Activated T-helper 1 cell treated with anti-CD3 and anti-CD28 coated beads, Interleukin-12 subunit alpha, Interleukin-12 subunit beta, Interleukin-2, Interleukin-4 antibody, amounts not matched to agents 30 ng/mL and 10 ng/mL and 1 ng/mL, durations not matched to agents 14 hours and 24 hours and 36 hours (primary cell): ENCODE measurements around the gene CACNA1H. TPM values are rescaled to one million over a fixed set of nuclear protein-coding genes. Genes with fewer than 3 reads are reported as not detected.
"Not testable (repeated sequence)": the region's sequence is repeated elsewhere in the genome, so short reads cannot be mapped to it uniquely, and the experiment has no call there.

ENCODE experiments used
- DNase-seq: peaks from one replicate; pipeline ENCODE4 v3.0.0; 2021; ENCODE audit warnings: low spot score
- H3K27ac Mint-ChIP-seq: one replicate; pipeline ENCODE4 v1.8.0; 2021; ENCODE audit warnings: mild to moderate bottlenecking, mixed read lengths
- H3K27me3 Mint-ChIP-seq: one replicate; pipeline ENCODE4 v1.8.0; 2022; ENCODE audit warnings: mild to moderate bottlenecking, moderate library complexity, mixed read lengths; ENCODE audit not compliant: insufficient read depth
- H3K36me3 Mint-ChIP-seq: one replicate; pipeline ENCODE4 v1.8.0; 2021; ENCODE audit warnings: low read depth, mixed read lengths
- H3K4me1 Mint-ChIP-seq: one replicate; pipeline ENCODE4 v1.8.0; 2021; ENCODE audit warnings: low read depth, mixed read lengths
- H3K4me3 Mint-ChIP-seq: one replicate; pipeline ENCODE4 v1.8.0; 2021; ENCODE audit warnings: mild to moderate bottlenecking, moderate library complexity, mixed read lengths
- H3K9me3 Mint-ChIP-seq: one replicate; pipeline ENCODE4 v1.8.0; 2021; ENCODE audit warnings: mixed read lengths
- intact Hi-C: fragments of 100-400 bp; cut with micrococcal nuclease; formaldehyde crosslinking; loops from one replicate; pipeline ENCODE4 v1.15.1; 2024
- total RNA-seq: library from RNA; stranded (reverse); gene quantifications from 2 replicates; pipeline ENCODE4 v1.2.3, GENCODE V29; 2022

Gene CACNA1H
- total RNA-seq, 1 donor from 2014 or later, result 0.18 TPM

GRCh38 chr16:1243363-1243762 lies 90.5 kb downstream of the CACNA1H start:
- H3K36me3 Mint-ChIP-seq, H3K27ac Mint-ChIP-seq, intact Hi-C loops, H3K4me3 Mint-ChIP-seq, H3K27me3 Mint-ChIP-seq, H3K9me3 Mint-ChIP-seq, H3K4me1 Mint-ChIP-seq, DNase-seq: not testable (repeated sequence)

DNA sequence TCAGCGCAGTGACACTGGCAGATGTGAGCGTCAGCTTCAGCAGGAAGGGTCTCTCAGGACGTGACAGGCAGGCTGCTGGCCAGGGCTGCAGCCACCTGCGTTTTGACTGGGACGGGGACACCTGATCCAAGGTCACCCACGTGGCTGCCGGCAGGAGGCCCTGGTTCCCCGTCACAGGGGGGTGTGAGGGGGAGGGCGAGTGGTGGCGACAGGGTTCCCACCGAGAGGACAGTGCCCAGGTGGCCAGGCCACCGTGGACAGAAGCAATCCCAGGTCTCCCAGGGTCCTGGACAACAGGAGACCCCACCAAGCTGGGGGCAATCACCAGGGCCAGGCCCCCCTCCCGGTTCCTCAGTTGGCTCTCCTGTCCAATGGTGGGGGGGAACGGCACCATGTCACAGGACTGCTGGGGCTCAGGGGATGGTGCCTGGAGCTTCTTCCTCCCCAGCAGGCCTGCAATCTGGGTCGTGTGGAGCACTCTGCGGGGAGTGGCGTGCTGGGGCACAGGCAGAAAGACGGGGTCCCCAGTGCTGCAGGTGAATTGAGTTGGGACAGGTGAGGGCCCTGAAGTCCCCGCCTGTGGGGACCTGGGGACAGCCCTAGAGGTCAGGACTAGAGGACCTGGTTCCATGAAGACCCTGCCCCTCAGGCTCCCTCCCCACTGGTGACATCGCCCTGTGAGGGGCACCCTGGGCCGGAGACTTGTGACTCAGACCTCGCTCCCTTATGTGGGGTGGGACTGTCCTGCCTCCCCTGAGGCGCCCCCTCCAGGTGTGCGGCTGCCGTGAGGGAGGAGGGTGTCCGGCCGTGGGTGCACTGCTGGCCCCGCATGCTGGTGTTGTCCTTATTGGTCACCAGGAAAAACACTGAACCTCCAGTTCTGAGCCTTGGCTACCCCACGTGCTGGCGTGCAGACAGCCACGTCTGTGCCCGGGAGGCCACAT lies 91.3 kb downstream of the CACNA1H start:
- not testable (repeated sequence) for H3K9me3 Mint-ChIP-seq, H3K36me3 Mint-ChIP-seq, H3K4me3 Mint-ChIP-seq

DNA sequence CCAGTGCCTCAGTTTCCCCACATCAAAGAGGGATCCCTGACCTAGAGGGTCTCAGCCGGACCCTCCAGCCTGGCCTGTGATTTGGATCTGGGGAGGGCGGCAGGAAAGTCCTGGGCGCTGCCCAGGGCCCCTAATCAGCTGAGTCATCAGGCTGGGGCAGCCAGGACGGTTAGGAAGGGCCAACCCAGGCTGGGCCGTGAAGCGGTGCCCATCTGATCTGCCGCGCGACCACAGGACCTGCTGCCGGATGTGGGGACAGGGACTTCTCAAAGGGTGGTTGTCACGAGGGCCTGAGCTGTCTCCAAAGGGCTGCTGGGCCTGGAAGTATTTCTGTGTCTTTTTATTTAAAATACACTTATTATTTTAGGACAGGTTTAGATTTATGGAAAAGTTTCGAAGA lies 92.0 kb downstream of the CACNA1H start:
- H3K36me3 Mint-ChIP-seq, result no peaks in the 10 kb centered on the region
- H3K27me3 Mint-ChIP-seq, result peaks cover 10% of the 10 kb centered on the region
- intact Hi-C loops, result no loop called here
- H3K4me3 Mint-ChIP-seq, result no peak overlapping the region
- H3K27ac Mint-ChIP-seq, result no peak overlapping the region
- no peak for DNase-seq
- H3K9me3 Mint-ChIP-seq, result no peaks in the 10 kb centered on the region
- H3K4me1 Mint-ChIP-seq, result no peaks in the 10 kb centered on the region

More for the DNA sequence above, 91.3 kb downstream of the CACNA1H start:
- DNase-seq, H3K4me1 Mint-ChIP-seq, H3K27me3 Mint-ChIP-seq, intact Hi-C loops, H3K27ac Mint-ChIP-seq: not testable (repeated sequence)

DNA sequence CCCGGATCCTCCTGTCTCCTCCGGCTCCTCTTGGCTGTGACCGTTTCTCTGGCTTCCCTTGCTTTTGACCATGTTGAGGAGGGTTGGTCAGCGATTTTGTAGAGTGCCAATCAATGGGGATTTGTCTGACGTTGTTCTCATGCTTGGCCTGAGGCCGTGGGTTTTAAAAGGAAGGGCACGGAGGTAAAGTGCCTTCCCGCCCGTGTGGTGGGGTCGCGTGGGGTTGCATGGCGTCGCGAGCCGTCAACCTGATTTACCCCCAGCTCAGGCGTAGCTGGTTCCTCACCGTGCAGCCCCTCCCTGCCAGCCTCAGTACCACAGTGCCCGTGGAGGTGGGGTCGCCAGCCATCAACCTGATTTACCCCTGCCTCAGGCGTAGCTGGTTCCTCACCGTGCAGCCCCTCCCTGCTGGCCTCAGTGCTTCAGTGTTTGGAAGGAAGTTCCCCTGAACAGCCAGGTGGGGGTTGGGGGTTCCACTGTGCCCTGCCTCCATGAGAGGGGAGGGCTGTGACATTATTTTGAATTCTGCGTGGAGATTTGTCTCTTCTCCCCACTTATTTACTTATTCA lies 92.6 kb downstream of the CACNA1H start:
- H3K4me3 Mint-ChIP-seq, result no peak overlapping the region
- no peaks in the 10 kb centered on the region for H3K9me3 Mint-ChIP-seq
- peaks cover 10% of the 10 kb centered on the region for H3K27me3 Mint-ChIP-seq
- no peak for DNase-seq
- H3K36me3 Mint-ChIP-seq, result no peaks in the 10 kb centered on the region
- intact Hi-C loops, result no loop called here
- no peak overlapping the region for H3K27ac Mint-ChIP-seq
- no peaks in the 10 kb centered on the region for H3K4me1 Mint-ChIP-seq

DNA sequence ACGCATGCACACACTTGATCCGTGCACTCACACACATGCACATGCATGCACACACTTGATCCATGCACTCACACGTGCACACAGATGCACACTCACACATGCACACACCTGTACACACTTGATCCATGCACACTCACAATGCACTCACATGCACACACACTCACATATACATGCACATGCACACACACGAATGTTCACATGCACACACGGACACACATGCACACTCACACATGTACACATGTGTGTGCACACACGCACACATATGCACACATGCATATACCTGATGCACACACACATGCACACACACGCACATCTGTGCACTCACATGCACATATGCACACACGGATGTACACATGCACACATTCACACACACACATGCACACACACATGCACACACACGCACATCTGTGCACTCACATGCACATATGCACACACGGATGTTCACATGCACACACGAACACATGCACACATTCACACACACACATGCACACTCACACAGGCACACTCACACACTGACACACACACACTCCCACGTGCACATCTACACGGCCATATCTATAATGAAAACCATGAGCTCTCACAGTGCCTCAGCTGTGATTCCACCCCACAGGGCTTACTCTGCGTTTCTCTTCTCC lies 95.1 kb downstream of the CACNA1H start:
- H3K27ac Mint-ChIP-seq, H3K36me3 Mint-ChIP-seq, H3K4me1 Mint-ChIP-seq, H3K9me3 Mint-ChIP-seq, H3K4me3 Mint-ChIP-seq, intact Hi-C loops, DNase-seq: not testable (repeated sequence)
- peaks cover 11% of the 10 kb centered on the region for H3K27me3 Mint-ChIP-seq

- intact Hi-C loops, H3K36me3 Mint-ChIP-seq, H3K4me3 Mint-ChIP-seq, DNase-seq, H3K9me3 Mint-ChIP-seq, H3K27ac Mint-ChIP-seq, H3K4me1 Mint-ChIP-seq: not testable (repeated sequence)
- peaks cover 11% of the 10 kb centered on the region for H3K27me3 Mint-ChIP-seq
These were observed 96.3 kb downstream of the CACNA1H start for GRCh38 chr16:1249031-1249755.

GRCh38 chr16:1253701-1254364 lies 100.9 kb downstream of the CACNA1H start:
- intact Hi-C loops, H3K27me3 Mint-ChIP-seq, H3K9me3 Mint-ChIP-seq, H3K27ac Mint-ChIP-seq, H3K4me3 Mint-ChIP-seq, H3K36me3 Mint-ChIP-seq, H3K4me1 Mint-ChIP-seq, DNase-seq: not testable (repeated sequence)

GRCh38 chr16:1254821-1255220 lies 101.9 kb downstream of the CACNA1H start:
- H3K27ac Mint-ChIP-seq, DNase-seq, H3K4me1 Mint-ChIP-seq, intact Hi-C loops, H3K27me3 Mint-ChIP-seq, H3K4me3 Mint-ChIP-seq, H3K36me3 Mint-ChIP-seq, H3K9me3 Mint-ChIP-seq: not testable (repeated sequence)

GRCh38 chr16:1255276-1256122 lies 102.6 kb downstream of the CACNA1H start, which contains the start of gene TPSD1:
Gene TPSD1, plus strand, starts transcription at chr16:1256069. Its CDS starts 212 bp downstream, at chr16:1256281.
- intact Hi-C loops, H3K4me1 Mint-ChIP-seq, H3K27me3 Mint-ChIP-seq, H3K36me3 Mint-ChIP-seq, H3K27ac Mint-ChIP-seq, H3K9me3 Mint-ChIP-seq, H3K4me3 Mint-ChIP-seq, DNase-seq: not testable (repeated sequence)

- H3K27ac Mint-ChIP-seq, H3K9me3 Mint-ChIP-seq, H3K4me3 Mint-ChIP-seq, H3K4me1 Mint-ChIP-seq, DNase-seq, H3K36me3 Mint-ChIP-seq, intact Hi-C loops, H3K27me3 Mint-ChIP-seq: not testable (repeated sequence)
These were observed 103.5 kb downstream of the CACNA1H start for GRCh38 chr16:1256296-1256873.

DNA sequence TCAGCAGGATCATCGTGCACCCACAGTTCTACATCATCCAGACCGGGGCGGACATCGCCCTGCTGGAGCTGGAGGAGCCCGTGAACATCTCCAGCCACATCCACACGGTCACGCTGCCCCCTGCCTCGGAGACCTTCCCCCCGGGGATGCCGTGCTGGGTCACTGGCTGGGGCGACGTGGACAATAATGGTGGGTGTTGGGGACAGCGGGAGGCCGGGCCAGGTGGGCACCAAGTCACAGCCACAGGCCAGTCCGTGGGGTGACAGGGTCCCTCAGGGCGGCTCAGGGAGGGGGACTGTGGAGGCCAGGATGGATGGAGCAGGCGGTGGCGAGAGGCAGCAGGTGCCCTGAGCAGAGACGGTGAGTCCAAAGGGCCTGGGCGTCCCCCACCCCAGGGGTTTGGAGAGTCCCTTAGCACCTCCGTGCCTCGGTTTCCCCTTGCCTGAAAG lies 104.0 kb downstream of the CACNA1H start:
- H3K4me1 Mint-ChIP-seq, result no peaks in the 10 kb centered on the region
- no peaks in the 10 kb centered on the region for H3K36me3 Mint-ChIP-seq
- no peak overlapping the region for H3K27ac Mint-ChIP-seq
- H3K4me3 Mint-ChIP-seq, result no peak overlapping the region
- no peak for DNase-seq
- no peaks in the 10 kb centered on the region for H3K9me3 Mint-ChIP-seq
- peaks cover 9% of the 10 kb centered on the region for H3K27me3 Mint-ChIP-seq
- intact Hi-C loops, result no loop called here
